Left ventricle myocardium superior (tissue), 1 donor: ENCODE data around the gene FAM131C. TPM values are rescaled to one million over a fixed set of nuclear protein-coding genes. Genes with fewer than 3 reads are reported as not detected.
"Not testable (repeated sequence)": the region's sequence is repeated elsewhere in the genome, so short reads cannot be mapped to it uniquely, and the experiment has no call there.

ENCODE experiments used
- ATAC-seq: fragments of 200-7000 bp; cut with Tn5 transposase; one replicate; pipeline ENCODE4 v1.9.1; 2020; ENCODE audit warnings: mild to moderate bottlenecking, moderate library complexity
- DNase-seq: peaks from one replicate; pipeline ENCODE4 v3.0.0-alpha.2; 2020
- intact Hi-C: fragments of 100-400 bp; cut with micrococcal nuclease; formaldehyde crosslinking; loops from one replicate; pipeline ENCODE4 v1.11.0; 2022
- total RNA-seq: library from RNA; stranded (reverse); fragmentation: NEBNext Ultra II Directional; extraction: Animal tissue kit (Norgen Biotek cat#: 25700); gene quantifications from one replicate; pipeline ENCODE4 v1.2.1, GENCODE V29; 2021
- donor health status: DM: no; HTN: yes; CAD: no; lungs with severe emphysema.

Gene FAM131C
- total RNA-seq, 1 donor from 2014 or later = 3.7 TPM

- intact Hi-C loops = no loop called here
- DNase-seq = no peak
- no peak for ATAC-seq
Observed at GRCh38 chr1:16110456-16110855, 37.0 kb upstream of the FAM131C start.

- no peak for DNase-seq
- ATAC-seq = no peak
- intact Hi-C loops = no loop called here
Observed at GRCh38 chr1:16109571-16109970, 36.1 kb upstream of the FAM131C start.

DNA sequence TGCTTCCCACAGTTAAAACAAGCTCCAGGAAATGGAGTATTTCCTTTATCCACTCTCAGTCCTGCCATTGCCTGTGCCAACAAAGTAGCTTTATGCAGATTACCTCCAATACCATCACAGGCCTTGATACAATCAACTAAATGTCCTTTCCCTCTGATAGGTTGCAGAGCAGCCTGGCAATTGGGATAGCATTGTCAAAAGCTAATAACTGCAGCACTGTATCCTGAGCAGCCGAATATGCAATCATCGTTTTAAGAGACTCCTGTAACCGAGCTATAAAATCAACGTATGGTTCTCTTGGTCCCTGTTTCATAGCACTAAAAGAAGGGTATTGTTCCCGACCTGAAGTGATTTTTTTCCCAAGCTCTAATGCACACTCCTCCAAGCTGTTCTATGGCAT is 33.6 kb upstream of the FAM131C start:
- intact Hi-C loops, ATAC-seq: not testable (repeated sequence)

GRCh38 chr1:16101623-16102022 is 28.2 kb upstream of the FAM131C start:
- intact Hi-C loops = no loop called here
- ATAC-seq = no peak
- DNase-seq = no peak

More for the DNA sequence above, 33.6 kb upstream of the FAM131C start:
- not testable (repeated sequence) for DNase-seq

DNA sequence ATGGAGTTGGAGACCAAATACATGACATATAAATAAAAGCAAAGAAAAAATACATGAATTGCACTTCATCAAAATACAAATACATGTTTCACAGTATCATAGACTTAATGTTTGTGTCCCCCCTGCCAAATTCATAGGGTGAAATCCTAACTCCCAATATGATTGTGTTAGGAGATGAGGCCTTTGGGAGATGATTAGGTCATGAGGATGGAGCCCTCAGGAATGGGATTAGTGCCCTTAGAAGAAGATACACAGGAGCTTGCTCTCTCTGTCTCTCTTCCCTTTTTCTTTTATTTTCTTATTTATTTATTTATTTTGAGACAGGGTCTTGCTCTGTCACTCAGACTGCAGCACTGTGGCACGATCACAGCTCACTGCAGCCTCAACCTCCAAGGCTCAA is 26.0 kb upstream of the FAM131C start:
- intact Hi-C loops = no loop called here
- ATAC-seq = no peak
- no peak for DNase-seq

- no peak for ATAC-seq
Observed at GRCh38 chr1:16095447-16095846, 22.0 kb upstream of the FAM131C start.

GRCh38 chr1:16094453-16095158 is 21.2 kb upstream of the FAM131C start:
- no peak for DNase-seq
- no peak for ATAC-seq
- intact Hi-C loops = no loop called here

More at GRCh38 chr1:16095447-16095846, 22.0 kb upstream of the FAM131C start:
- DNase-seq = no peak
- intact Hi-C loops = no loop called here

DNA sequence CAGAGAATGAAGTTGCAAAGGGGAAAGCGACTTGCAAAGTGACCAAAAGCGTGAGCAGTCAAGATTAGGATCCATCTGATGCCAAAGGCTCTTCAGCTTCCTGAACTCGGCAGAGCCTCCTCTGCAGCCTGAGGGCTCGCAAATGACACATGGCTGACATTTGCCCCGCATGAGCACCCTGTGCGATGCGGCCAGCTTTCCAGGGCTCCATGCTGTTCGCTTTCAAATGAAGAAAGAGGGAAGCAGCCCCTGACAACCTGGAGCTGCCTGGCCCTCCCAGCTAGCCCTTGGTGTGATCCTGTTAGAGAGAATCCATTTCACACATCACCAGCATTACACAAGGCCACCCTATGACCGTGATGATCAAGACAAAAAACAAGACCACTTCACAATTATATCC is 20.2 kb upstream of the FAM131C start:
- DNase-seq (no peak), ATAC-seq (no peak)
- intact Hi-C loops = no loop called here

DNA sequence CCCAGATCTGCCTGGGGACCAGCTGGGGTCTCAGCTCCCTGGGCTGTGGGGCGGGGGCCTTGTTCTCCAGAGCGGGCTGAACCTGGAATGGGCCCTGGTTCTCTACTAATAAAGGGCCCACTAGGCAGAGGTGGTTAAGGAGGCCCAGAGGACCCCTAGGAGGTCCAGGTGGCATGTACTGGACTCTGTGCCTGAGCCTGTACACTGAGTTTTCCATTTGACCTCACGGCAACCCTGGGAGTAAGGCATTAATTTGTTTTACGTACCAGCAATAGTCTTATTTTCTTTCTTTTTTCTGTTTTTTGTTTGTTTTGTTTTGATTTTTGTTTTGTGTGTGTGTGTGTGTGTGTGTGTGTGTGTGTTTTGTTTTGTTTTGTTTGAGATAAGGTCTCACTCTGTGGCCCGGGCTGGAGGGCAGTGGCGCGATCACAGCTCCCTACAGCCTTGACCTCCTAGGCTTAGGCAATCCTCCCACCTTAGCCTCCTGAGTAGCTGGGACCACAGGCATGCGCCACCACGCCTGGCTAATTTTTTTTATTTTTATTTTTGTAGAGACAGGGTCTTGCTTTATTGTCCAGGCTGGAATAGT is 19.6 kb upstream of the FAM131C start:
- DNase-seq = no peak
- intact Hi-C loops = no loop called here
- no peak for ATAC-seq

GRCh38 chr1:16092097-16092922 is 18.9 kb upstream of the FAM131C start:
- no peak for ATAC-seq
- intact Hi-C loops = no loop called here

DNA sequence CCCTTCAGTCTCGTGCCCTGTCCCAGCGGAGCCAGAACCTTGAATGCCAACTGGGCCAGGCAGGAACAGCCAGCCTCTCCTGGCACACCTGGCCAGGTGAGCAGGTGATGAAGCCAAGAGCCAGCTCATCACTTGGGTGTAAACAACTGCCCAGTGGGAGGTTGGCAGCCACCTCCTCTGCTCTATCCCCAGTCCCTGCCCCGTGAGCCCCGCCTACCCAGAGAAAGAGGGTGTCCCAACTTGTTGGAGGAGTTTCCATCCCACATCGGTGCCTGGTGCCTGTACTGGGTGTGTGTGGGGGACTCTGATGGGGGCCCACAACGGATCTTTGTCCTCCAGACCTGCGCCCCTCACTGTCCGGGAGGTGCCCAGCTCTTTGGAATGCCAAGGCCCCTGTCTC is 17.8 kb upstream of the FAM131C start:
- intact Hi-C loops = no loop called here
- no peak for DNase-seq

More at GRCh38 chr1:16092097-16092922, 18.9 kb upstream of the FAM131C start:
- no peak for DNase-seq

GRCh38 chr1:16090076-16090826 is 16.8 kb upstream of the FAM131C start:
- intact Hi-C loops = no loop called here
- ATAC-seq (no peak), DNase-seq (no peak)

More for the DNA sequence above, 17.8 kb upstream of the FAM131C start:
- ATAC-seq = no peak

DNA sequence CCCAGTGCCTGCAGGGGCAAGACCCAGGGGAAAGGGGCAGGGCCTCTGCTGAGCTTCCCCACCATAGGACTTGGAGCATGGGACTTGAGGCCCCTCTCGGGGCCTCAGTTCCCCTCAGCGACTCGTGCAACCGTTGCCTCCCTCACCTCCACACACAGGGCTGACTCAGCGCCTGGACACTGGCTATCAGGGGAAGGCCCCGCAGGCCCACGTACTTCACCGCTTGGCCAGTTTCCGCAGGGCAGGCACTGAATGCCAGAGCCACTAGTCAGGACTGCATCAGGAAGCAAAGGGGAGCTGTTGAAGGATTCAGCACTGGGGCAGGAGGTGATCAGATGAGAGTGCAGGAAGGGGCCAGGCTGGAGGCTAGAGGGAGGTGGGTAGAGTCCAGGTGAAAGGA is 15.5 kb upstream of the FAM131C start:
- DNase-seq (no peak), ATAC-seq (no peak)
- intact Hi-C loops = no loop called here

- intact Hi-C loops = no loop called here
- ATAC-seq (peak; percentile 60), DNase-seq (no peak)
Observed at GRCh38 chr1:16088351-16088911, 15.0 kb upstream of the FAM131C start.

- DNase-seq = no peak
- intact Hi-C loops = no loop called here
- no peak for ATAC-seq
Observed at GRCh38 chr1:16087733-16088132, 14.3 kb upstream of the FAM131C start.

GRCh38 chr1:16085522-16085921 is 12.1 kb upstream of the FAM131C start:
- DNase-seq (no peak), ATAC-seq (no peak)
- intact Hi-C loops = no loop called here

- intact Hi-C loops = loop anchor here (2.0 kb wide), 1 partner anchor 71 kb away; no protein-coding TSS in a partner anchor
- ATAC-seq (no peak), DNase-seq (no peak)
Observed at GRCh38 chr1:16083486-16083885, 10.0 kb upstream of the FAM131C start.

GRCh38 chr1:16082283-16083038 is 9.0 kb upstream of the FAM131C start:
- intact Hi-C loops = loop anchor here (2.0 kb wide), 1 partner anchor 72 kb away; no protein-coding TSS in a partner anchor
- DNase-seq (peak; percentile 80), ATAC-seq (peak; percentile 52)
